IPS DF 4.7 (cell line): ENCODE data around the gene TSPAN5.
"Not testable (repeated sequence)": the region's sequence is repeated elsewhere in the genome, so short reads cannot be mapped to it uniquely, and the experiment has no call there.

Experiments
- DNase-seq: peaks from one replicate; pipeline ENCODE4 v3.0.0-alpha.2; 2013; ENCODE audit warnings: low spot score; ENCODE audit errors: extremely low read depth

Gene TSPAN5

DNA sequence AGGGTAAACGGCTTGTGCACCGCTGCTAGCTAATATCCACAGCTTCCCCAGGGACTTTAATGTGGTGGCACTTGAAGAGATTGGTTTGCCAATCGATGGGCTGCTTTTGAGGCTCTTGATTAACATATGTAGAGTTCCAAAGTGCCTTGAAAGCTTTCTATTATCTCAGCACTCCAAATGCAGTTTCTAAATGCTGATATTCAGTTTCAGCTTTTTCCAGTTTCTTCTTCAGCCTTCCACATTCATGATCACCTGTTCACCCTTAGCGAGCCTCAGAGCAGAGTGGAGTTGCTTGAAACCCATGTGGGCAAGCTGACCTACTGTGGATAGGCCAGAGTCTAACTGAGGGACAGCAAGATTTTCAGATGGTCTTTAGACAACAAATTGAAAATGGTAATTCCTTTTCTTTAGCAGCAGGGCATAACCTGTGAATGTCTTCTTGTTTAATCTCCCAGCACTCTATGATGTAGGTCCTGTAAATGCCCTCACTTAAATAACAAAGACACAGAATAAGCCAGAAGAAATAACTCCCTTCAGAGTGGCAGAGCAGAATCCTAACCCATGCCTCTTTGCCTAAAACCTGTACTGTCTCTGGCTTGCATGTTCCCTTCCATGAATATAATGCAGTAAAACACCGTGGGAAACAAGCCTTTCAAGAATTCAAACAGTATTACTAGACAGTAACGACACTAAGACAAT lies 99.8 kb downstream of the TSPAN5 start:
- DNase-seq: no peak

DNA sequence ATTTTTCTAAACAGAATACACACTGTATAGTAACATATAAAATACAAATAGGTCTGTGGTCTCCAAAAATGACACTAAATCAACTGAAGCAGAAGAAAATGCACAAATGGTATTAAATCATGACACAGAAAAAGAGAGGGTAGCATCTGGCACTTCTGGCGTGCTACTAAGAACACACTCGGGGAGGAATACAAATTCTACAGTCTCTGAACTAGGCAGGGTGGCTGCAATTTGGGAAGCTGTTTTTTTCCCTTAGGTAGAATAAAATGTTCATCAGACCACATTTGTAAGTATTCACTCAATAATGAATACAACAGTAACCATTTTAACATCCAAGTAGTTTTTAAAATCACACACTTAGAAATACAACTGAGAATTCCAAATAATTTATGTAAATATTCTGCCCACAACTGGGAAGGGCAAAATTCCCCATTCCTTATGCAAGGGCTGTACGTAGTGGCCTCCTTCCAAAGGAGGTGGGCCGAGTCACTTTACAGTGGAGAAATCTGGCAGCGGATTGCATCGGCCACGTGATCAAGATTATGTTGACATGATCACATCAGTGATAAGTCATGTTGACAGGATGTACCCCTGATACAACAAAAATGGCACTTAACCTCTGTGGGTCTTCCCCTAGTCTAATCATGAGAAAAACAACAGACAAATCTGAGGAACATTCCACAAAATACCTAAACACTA lies 101.1 kb downstream of the TSPAN5 start:
- no peak for DNase-seq

DNA sequence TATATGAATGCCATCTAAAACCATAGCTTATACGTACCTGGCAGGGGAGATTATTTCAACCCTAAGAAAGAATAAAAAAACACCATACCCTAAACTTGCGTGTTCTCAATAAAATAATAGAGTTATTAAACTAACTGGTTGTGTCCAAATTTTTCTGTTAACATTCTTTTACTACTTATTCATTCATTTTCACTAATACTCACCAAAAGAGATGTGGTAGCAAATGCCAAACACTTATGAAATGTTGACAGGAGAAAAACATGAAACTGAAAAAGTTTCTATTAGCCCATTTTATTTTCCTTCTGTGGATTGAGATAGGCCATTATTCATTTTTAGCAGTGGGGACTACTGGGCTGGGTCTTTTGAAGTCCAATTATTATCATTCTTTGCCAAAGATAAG lies 102.0 kb downstream of the TSPAN5 start:
- DNase-seq: no peak

GRCh38 chr4:98555798-98556445 lies 102.5 kb downstream of the TSPAN5 start:
- no peak for DNase-seq

GRCh38 chr4:98546910-98547594 lies 111.4 kb downstream of the TSPAN5 start:
- no peak for DNase-seq

DNA sequence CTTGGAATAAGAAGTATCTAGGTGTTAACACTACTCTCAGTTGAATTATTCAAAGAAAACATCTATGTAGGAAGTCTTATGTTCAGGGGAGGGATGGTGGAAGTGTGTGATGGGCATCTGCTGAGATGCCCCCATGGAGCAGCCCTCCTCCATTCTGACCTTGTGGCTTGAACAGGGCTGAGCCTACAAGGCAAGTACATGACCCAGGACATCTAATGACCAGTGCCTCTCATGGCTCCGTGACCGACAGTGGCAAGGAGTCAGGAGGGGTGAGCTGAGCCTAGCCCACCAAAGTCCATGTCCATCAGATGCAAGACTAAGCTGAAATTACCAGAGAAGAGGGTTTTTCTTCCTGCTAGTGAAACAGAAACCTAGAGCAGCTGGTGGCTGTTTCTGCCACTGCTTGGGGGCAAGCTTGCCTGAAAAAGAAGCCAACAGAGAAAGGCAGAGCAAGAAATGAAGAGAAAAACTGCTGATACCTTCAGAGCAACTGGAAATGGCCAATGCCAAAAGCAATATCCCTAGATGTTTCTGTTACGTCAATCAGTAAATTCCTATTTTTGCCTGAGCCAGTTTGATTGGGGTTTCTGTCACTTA lies 113.5 kb downstream of the TSPAN5 start:
- no peak for DNase-seq

GRCh38 chr4:98544141-98544817 lies 114.1 kb downstream of the TSPAN5 start:
- no peak for DNase-seq

- no peak for DNase-seq
Observed at GRCh38 chr4:98542011-98542410, 116.4 kb downstream of the TSPAN5 start.

DNA sequence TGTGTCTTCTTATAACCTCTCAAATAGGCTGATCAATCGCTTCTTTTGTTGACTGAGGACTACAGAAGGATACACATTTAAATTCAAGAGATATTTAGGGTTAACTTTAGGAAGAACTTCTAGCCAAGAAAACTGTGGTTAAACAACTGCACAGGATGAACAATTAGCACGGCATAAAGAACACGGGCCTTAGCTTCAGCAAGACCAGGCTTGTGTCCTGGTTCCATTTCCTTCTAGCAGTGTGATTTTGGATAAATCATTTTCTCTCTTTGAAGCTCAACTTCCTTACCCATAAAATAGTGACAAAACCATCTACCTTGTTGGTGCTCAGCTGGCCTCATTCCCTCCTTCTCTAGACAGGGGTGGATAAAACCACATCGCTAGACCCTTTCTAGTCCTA lies 117.6 kb downstream of the TSPAN5 start:
- no peak for DNase-seq

DNA sequence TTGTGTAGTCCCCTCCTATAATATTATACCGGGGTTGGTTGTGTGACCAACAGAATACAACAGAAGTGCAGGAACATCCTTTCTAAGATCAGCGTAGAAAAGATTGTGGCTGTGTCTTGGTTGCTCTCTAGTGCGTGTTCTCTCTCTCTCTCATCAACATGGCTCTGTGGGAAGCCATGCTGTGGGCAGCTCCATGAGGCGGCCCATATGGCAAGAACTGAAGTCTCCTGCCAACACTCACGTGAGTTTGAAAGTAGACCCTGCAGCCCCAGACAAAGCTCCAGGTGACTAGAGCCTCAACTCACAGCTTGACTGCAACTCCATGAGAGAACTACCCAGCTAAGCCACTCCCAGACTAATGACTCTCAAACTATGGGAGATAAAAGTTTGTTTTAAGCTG lies 118.7 kb downstream of the TSPAN5 start:
- DNase-seq: no peak

DNA sequence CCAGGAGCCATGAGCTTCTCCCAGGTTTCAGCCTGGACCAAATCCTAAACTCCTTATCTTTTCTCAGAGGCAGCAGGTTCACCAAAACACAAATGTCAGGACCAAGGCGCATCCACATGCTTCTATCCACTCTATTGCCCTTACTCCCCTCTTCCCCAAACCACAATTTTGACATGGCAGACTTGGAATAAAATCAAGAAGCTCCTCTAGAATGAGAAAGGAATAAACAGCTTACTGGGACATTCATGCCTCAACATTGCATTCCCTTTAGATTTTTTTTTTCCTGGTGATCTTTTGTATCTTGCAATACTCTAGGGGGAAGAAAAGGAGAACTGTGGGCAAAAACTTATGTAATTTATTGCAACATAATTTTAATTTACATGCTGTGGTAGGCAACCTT lies 119.1 kb downstream of the TSPAN5 start:
- DNase-seq: no peak

GRCh38 chr4:98536631-98537030 lies 121.8 kb downstream of the TSPAN5 start:
- no peak for DNase-seq

DNA sequence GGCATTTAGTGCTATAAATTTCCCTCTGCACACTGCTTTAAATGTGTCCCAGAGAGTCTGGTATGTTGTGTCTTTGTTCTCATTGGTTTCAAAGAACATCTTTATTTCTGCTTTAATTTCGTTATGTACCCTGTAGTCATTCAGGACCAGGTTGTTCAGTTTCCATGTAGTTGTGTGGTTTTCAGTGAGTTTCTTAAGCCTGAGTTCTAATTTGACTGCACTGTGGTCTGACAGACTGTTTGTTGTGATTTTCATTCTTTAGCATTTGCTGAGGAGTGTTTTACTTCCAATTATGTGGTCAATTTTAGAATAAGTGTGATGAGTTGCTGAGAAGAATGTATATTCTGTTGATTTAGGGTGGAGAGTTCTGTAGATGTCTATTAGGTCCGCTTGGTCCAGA lies 124.3 kb downstream of the TSPAN5 start:
- not testable (repeated sequence) for DNase-seq

GRCh38 chr4:98530572-98530971 lies 127.8 kb downstream of the TSPAN5 start:
- no peak for DNase-seq

DNA sequence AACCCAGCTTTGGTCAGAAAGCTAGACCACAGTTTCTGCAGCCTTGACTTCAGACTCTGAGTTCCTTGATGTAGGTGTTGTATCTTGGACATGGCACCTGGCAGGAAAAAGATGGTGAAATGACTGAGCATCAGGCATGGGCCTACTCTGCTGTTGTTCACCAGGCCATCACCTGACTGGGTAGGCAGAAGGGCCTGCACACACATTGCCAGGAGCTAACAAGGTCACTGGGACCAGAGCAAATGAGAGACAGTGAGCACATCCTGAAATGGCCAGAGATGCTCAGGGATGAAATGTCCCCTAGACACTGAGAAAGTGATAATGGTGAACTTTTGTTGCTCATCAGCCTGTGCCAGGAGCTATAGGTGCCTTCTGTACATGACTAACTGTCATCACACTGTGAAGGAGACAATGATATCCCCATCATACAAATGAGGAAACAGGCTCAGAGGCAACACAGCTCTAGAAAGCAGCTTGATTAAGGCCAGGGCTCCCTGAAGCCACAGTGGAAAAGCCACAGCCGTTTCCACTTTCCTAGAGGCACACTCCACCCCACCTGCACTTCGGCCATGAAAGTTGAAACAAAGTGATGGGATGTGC lies 128.3 kb downstream of the TSPAN5 start:
- no peak for DNase-seq

DNA sequence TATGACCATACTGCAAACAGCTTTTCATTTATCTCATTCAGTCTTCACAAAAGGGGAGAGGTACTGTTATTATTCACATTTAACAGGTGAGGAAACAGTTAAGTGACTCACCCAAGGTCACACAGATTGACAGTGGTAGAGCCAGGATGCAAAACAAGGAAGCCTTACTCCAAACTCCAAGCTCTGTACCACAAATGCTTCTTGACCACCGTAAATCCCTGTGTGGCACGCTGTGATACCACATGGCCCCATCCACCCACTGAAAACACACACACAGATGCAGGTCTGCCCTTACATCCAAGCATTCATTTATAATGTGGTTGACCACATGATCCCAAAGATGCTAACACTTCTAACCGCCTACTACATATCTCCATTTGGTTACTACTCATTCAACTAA lies 129.5 kb downstream of the TSPAN5 start:
- no peak for DNase-seq

- DNase-seq: no peak
Observed at GRCh38 chr4:98527534-98528269, 130.7 kb downstream of the TSPAN5 start.

GRCh38 chr4:98524230-98524629 lies 134.2 kb downstream of the TSPAN5 start:
- DNase-seq: no peak

- no peak for DNase-seq
Observed at GRCh38 chr4:98522636-98523395, 135.6 kb downstream of the TSPAN5 start.
